HepG2 (cell line): ENCODE results near the gene COLGALT1. TPM values are rescaled to one million over a fixed set of nuclear protein-coding genes. Genes with fewer than 3 reads are reported as not detected.

Experiments
- ATAC-seq: fragments of 200-7000 bp; cut with Tn5 transposase; 3 replicates; pipeline ENCODE4 v1.9.1; 2020; ENCODE audit warnings: mild to moderate bottlenecking, moderate library complexity
- BruUV-seq: library from RNA; stranded (reverse); fragments of 400-500 nt; replicated peaks from 2 replicates; lab custom pipeline; 2021; lab: Mats Ljungman, UMichigan
- CTCF ChIA-PET: fragments of 300-600 bp; formaldehyde crosslinking; extraction: SDS; loops from one replicate; lab custom pipeline; 2021; ENCODE audit warnings: low total read pairs, inconsistent platforms, low intra/inter-chr PET ratio; lab: Yijun Ruan, JAX
- POLR2A ChIA-PET: fragments of 350-600 bp; sonication (Branson Sonifier 250); formaldehyde crosslinking; loops from one replicate; lab custom pipeline; 2020; ENCODE audit warnings: antibody characterized with exemption, inconsistent platforms; lab: Yijun Ruan, JAX
- DNase-seq: peaks from one replicate; pipeline ENCODE4 v3.0.0-alpha.2; 2015; ENCODE audit warnings: low spot score
- FAIRE-seq: peaks from 3 replicates; lab custom pipeline; 2011; peaks lifted over from hg19 to GRCh38; lab: Jason Lieb, UNC
- H2AFZ ChIP-seq: one replicate; pipeline ENCODE4 v1.6.1; 2011; ENCODE audit warnings: low read length, inconsistent platforms
- H3K27ac ChIP-seq: fragments of 300-600 bp; 3 replicates; pipeline ENCODE4 v1.8.0; 2011; ENCODE audit warnings: mixed run types, mild to moderate bottlenecking, mixed read lengths, low read length, inconsistent platforms; ENCODE audit not compliant: insufficient read depth; ENCODE audit errors: extremely low read length
- H3K27me3 ChIP-seq, 2 experiments: fragments of 200-600 bp in 1 of 2; 2 replicates in 1 of 2; 3 replicates in 1 of 2; pipeline versions ENCODE4 v1.6.0 to v1.8.0; 2011; ENCODE audit warnings: low read length in 2 of 2, mild to moderate bottlenecking in 2 of 2, moderate library complexity in 2 of 2, inconsistent platforms in 1 of 2; ENCODE audit not compliant: insufficient read depth in 2 of 2, control insufficient read depth in 1 of 2
- H3K36me3 ChIP-seq, 2 experiments: fragments of 200-600 bp in 1 of 2; replicated peaks in 1 of 2; 2 replicates in 1 of 2; 3 replicates in 1 of 2; pipeline versions ENCODE4 v1.5.1 to v1.8.0; 2011; ENCODE audit warnings: low read length in 2 of 2, inconsistent platforms in 1 of 2; ENCODE audit not compliant: insufficient read depth in 2 of 2, control insufficient read depth in 1 of 2
- H3K4me1 ChIP-seq: 2 replicates; pipeline ENCODE4 v1.5.1; 2012; ENCODE audit warnings: low read length, inconsistent platforms; ENCODE audit not compliant: insufficient read depth
- H3K4me2 ChIP-seq: 2 replicates; pipeline ENCODE4 v1.6.0; 2011; ENCODE audit warnings: low read depth, low read length, inconsistent platforms
- H3K4me3 ChIP-seq, 3 experiments: fragments of 200-600 bp in 1 of 3; sonication (generic), shearing (Covaris generic) in 1 of 3; replicated peaks in 1 of 3; 2 replicates each; pipeline ENCODE4 v1.5.1; 2011 to 2016; ENCODE audit warnings: low read length in 3 of 3, inconsistent platforms in 2 of 3, low read depth in 2 of 3, mild to moderate bottlenecking in 2 of 3, control low read depth in 1 of 3, mixed read lengths in 1 of 3; ENCODE audit not compliant: insufficient read depth in 1 of 3
- H3K79me2 ChIP-seq: one replicate; pipeline ENCODE4 v1.6.1; 2011; ENCODE audit warnings: low read length, inconsistent platforms; ENCODE audit not compliant: insufficient read depth
- H3K9ac ChIP-seq: 2 replicates; pipeline ENCODE4 v1.6.0; 2011; ENCODE audit warnings: mild to moderate bottlenecking, low read depth, low read length, inconsistent platforms; ENCODE audit not compliant: insufficient read depth
- H3K9me3 ChIP-seq: 2 replicates; pipeline ENCODE4 v1.5.1; 2012; ENCODE audit warnings: mild to moderate bottlenecking, low read length
- H4K20me1 ChIP-seq: 2 replicates; pipeline ENCODE4 v1.6.0; 2011; ENCODE audit warnings: inconsistent platforms, mild to moderate bottlenecking, low read length, moderate library complexity; ENCODE audit not compliant: insufficient read depth
- AGO2 ChIP-seq: fragments of 200-400 bp; formaldehyde crosslinking; optimal IDR thresholded peaks from 2 replicates; pipeline ENCODE3; 2017; ENCODE audit warnings: mild to moderate bottlenecking, low read depth, low read length, moderate library complexity
- AKAP8 ChIP-seq: sonication (generic); formaldehyde crosslinking; IDR thresholded peaks from 2 replicates; pipeline ENCODE4 v1.5.1; 2020; ENCODE audit warnings: mild to moderate bottlenecking, missing genetic modification reagents
- ATM ChIP-seq: fragments of 450-650 bp; IDR thresholded peaks from 2 replicates; pipeline ENCODE4 v1.7.1; 2017; ENCODE audit warnings: mild to moderate bottlenecking, borderline replicate concordance
- CREB1 ChIP-seq, 2 experiments: fragments of 450-650 bp in 1 of 2; IDR thresholded peaks; 2 replicates each; pipeline ENCODE4 v1.6.1; 2016 to 2017; ENCODE audit warnings: control low read depth in 1 of 2, mild to moderate bottlenecking in 1 of 2, missing compliant biosample characterization in 1 of 2, missing genetic modification characterization in 1 of 2
- FOSL2 ChIP-seq: sonication (generic); formaldehyde crosslinking; IDR thresholded peaks from 2 replicates; pipeline ENCODE4 v1.4.0; 2020; ENCODE audit warnings: missing genetic modification reagents
- GPN1 ChIP-seq: sonication (generic); formaldehyde crosslinking; IDR thresholded peaks from 2 replicates; pipeline ENCODE4 v1.5.1; 2020; ENCODE audit warnings: missing genetic modification reagents, borderline replicate concordance
- RARA ChIP-seq: IDR thresholded peaks from 2 replicates; pipeline ENCODE4 v1.6.1; 2016; ENCODE audit warnings: missing genetic modification reagents, missing compliant biosample characterization
- RBFOX2 ChIP-seq: fragments of 200-400 bp; formaldehyde crosslinking; IDR thresholded peaks from 2 replicates; pipeline ENCODE4 v1.6.1; 2017; ENCODE audit warnings: low read depth, mild to moderate bottlenecking, low read length
- SIN3A ChIP-seq: IDR thresholded peaks from 2 replicates; pipeline ENCODE4 v1.6.1; 2011; ENCODE audit warnings: low read depth, mild to moderate bottlenecking, control low read depth, low read length, borderline replicate concordance
- ZNF253 ChIP-seq: sonication (generic); formaldehyde crosslinking; IDR thresholded peaks from 2 replicates; pipeline ENCODE4 v1.8.0; 2022; ENCODE audit warnings: mild to moderate bottlenecking, missing genetic modification reagents, borderline replicate concordance
- ZNF260 ChIP-seq: sonication (generic); formaldehyde crosslinking; IDR thresholded peaks from 2 replicates; pipeline ENCODE4 v1.4.0; 2020; ENCODE audit warnings: missing genetic modification reagents, low read depth, mild to moderate bottlenecking, borderline replicate concordance
- ZNF629 ChIP-seq: sonication (generic); formaldehyde crosslinking; conservative IDR thresholded peaks from 2 replicates; pipeline ENCODE4 v1.5.0; 2020; ENCODE audit warnings: missing genetic modification reagents
- ZNF841 ChIP-seq: sonication (generic); formaldehyde crosslinking; IDR thresholded peaks from 2 replicates; pipeline ENCODE4 v1.8.1; 2023; ENCODE audit warnings: missing genetic modification reagents, borderline replicate concordance
- WGBS: methylation state at CpG from one replicate; pipeline ENCODE4 v1.1.6; 2017; ENCODE audit warnings: low lambda C conversion rate; 5-methylcytosine and 5-hydroxymethylcytosine counted together
- in situ Hi-C: cut with HindIII; loops from 2 replicates; pipeline ENCODE4 v1.10.0; 2017; ENCODE audit warnings: low pct_unique_long_range_greater_than_20kb; ENCODE audit not compliant: extremely low pct_ligation_motif_present
- intact Hi-C: fragments of 100-400 bp; cut with micrococcal nuclease; formaldehyde crosslinking; loops from one replicate; pipeline ENCODE4 v1.10.0; 2022; ENCODE audit not compliant: unreplicated experiment
- polyA plus RNA-seq, 8 experiments: library from polyadenylated mRNA; depleted of rRNA in 3 of 8; stranded (reverse) in 7 of 8; unstranded in 1 of 8; fragments of >200 nt; fragmentation: Illumina TruSeq in 4 of 8; extraction: Trizol in 4 of 8; gene quantifications; 2 replicates each; pipeline versions ENCODE4 v1.2.1 to v1.2.3, GENCODE V29; 2011 to 2016; ENCODE audit warnings: low read depth in 4 of 8, missing spikeins in 1 of 8, mixed read lengths in 1 of 8; ENCODE audit not compliant: insufficient read depth in 1 of 8
- total RNA-seq, 5 experiments: library from RNA; depleted of rRNA; stranded (reverse); fragments of >200 nt; fragmentation: Illumina TruSeq; extraction: Trizol; gene quantifications; 2 replicates each; pipeline ENCODE4 v1.2.3, GENCODE V29; 2016; ENCODE audit warnings: low read depth in 1 of 5
- TF ChIP-seq, protein P1 (sequence below): sonication (generic); formaldehyde crosslinking; IDR thresholded peaks from 2 replicates; pipeline ENCODE4 v1.5.0; 2020; ENCODE audit warnings: missing genetic modification reagents

The COLGALT1 gene
- total and polyA plus RNA-seq, 2 of the 13 experiments (the other 11 are each of a cell fraction or from before 2014, with no cell fraction given) = 58.0 to 211 TPM

- no TSS peak for BruUV-seq
- ATAC-seq (no peak), DNase-seq (no peak), FAIRE-seq (no peak)
- Histone ChIP-seq H2AFZ (no peak overlapping the region), H4K20me1 (no peaks in the 10 kb centered on the region), H3K9ac (no peak overlapping the region), H3K4me3 (no peak overlapping the region), H3K9me3 (0 out of 2 replicates have a peak, but pooled peaks cover 5% of the 10 kb centered on the region), H3K79me2 (peaks cover 7% of the 10 kb centered on the region), H3K27ac (no peak overlapping the region), H3K36me3 (peaks cover 0 to 2% of the 10 kb centered on the region in 2 experiments; a peak in 1 of 5 replicates), H3K4me1 (peaks cover 19% of the 10 kb centered on the region), H3K27me3 (no peaks in the 10 kb centered on the region; a peak in 1 of 5 replicates), H3K4me2 (no peak overlapping the region)
- WGBS = 85% methylated on average over 10 of the region's 15 CpGs
- TF ChIP-seq GPN1 (CRISPR knock-in tag) (no peak), RARA (CRISPR knock-in tag) (peak; percentile 33; the same call in 1 of the 2 replicates), AKAP8 (CRISPR knock-in tag) (0 out of 2 replicates have a peak, but pooled peaks have one; percentile 51), ZNF841 (CRISPR knock-in tag) (no peak), SIN3A (no peak), ZNF253 (CRISPR knock-in tag) (no peak), AGO2 (peak; percentile 49), CREB1 (IDR thresholded peaks at IDR 0.05) (0 out of 2 replicates have a peak, but pooled peaks have one; percentile 36), CREB1 (CRISPR knock-in tag; IDR thresholded peaks at IDR 0.05) (no peak), FOSL2 (CRISPR knock-in tag) (peak; percentile 67), ATM (no peak), ZNF629 (CRISPR knock-in tag) (no peak), RBFOX2 (0 out of 2 replicates have a peak, but pooled peaks have one; percentile 24), ZNF260 (CRISPR knock-in tag) (no peak)
- TF ChIP-seq, protein P1, sequence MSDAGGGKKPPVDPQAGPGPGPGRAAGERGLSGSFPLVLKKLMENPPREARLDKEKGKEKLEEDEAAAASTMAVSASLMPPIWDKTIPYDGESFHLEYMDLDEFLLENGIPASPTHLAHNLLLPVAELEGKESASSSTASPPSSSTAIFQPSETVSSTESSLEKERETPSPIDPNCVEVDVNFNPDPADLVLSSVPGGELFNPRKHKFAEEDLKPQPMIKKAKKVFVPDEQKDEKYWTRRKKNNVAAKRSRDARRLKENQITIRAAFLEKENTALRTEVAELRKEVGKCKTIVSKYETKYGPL (CRISPR knock-in tag) = no peak
- in situ Hi-C loops (no loop called here), intact Hi-C loops (no loop called here)
- ChIA-PET CTCF (no interaction called here), POLR2A (interaction anchor here (1.2 to 2.2 kb wide), 2 partner anchors 14 to 16 kb away, joined by 4 to 7 read pairs; no protein-coding TSS in a partner anchor)
Measured at GRCh38 chr19:17515408-17516149, 39.9 kb upstream of the COLGALT1 start.
